ENCODE measurements around the gene PRAC2.

- TF ChIP-seq CTCF (IDR thresholded peaks at IDR 0.05) (no peak), POLR2AphosphoS5 (IDR thresholded peaks at IDR 0.05; ENCODE audit: low read depth, low read length) (no peak), SIN3A (IDR thresholded peaks at IDR 0.05; ENCODE audit: borderline replicate concordance, insufficient read depth, low read depth, low read length) (no peak)
Observed at GRCh38 chr17:48722915-48723422, at the start of gene PRAC2.
